GM18526 (cell line): ENCODE data around the gene SPARCL1.

Experiments
- POLR2A ChIP-seq: IDR thresholded peaks from 3 replicates; pipeline ENCODE4 v1.6.1; 2011; ENCODE audit not compliant: insufficient read length; ENCODE audit errors: extremely low read depth

SPARCL1 gene

DNA sequence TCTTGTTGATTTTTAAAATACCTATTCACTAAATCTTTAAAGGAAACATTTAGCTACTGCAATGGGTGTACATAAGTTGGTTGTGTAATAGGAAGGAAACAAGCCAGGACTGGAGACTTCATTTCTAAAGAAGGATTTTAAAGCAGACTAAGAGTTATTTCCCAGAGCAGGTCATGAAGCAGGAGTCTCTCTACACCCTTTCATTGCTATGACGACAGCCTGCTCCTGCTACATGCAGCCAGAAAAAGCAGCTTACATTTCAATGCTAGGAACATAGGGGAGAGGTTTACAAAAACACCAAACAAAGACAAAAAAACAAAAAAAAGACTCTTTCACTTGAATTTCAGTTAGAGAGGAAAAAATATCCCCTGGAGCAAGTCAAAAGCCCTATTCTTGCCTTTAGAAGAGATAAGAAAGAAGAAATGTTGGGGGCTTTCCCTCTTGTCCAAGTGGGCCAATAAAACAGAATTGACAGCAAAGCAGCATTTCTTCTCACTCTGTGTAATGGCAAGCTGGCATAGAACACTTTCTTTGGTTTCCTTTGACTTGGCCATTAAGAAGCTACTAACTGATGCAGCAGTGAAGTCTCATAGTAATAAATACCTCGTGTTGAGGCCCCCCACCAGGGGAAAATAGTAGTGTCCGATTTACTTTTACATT lies 3.4 kb downstream of the SPARCL1 start:
- no peak for TF ChIP-seq POLR2A

- no peak for TF ChIP-seq POLR2A
These were observed 4.7 kb downstream of the SPARCL1 start for GRCh38 chr4:87524456-87524855.

- TF ChIP-seq POLR2A: no peak
These were observed 5.9 kb downstream of the SPARCL1 start for GRCh38 chr4:87523307-87523706.

DNA sequence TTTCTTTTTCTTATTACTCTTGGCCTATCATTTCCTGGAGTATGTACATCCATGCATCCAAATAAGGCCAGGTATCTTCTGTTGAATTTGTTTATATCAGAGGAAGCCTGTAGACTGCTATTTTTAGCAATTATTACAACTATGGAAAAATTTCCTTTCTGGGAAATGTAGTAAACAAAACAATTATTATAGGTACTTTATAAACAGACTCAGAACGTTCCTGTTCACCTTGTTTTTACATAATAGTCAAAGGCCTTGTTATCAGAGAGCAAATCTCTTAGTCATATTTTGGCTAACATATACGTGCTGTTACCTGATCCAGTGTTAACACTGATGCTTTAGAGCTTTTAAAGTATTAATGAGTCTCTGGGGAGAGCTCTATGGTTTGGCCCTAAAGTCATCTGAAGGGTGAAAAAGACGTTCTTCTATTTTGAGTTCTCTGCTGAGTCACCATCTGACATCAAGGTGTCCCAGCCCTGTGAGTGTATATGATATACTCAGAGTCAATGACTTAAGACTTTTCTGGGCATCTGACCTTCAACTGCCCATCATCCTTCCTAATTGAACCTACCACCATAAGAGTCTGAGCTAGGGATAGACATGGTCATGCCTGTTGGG lies 7.3 kb downstream of the SPARCL1 start:
- no peak for TF ChIP-seq POLR2A

- TF ChIP-seq POLR2A: no peak
These were observed 7.9 kb downstream of the SPARCL1 start for GRCh38 chr4:87521319-87521718.

GRCh38 chr4:87517621-87518020 lies 11.6 kb downstream of the SPARCL1 start:
- no peak for TF ChIP-seq POLR2A

DNA sequence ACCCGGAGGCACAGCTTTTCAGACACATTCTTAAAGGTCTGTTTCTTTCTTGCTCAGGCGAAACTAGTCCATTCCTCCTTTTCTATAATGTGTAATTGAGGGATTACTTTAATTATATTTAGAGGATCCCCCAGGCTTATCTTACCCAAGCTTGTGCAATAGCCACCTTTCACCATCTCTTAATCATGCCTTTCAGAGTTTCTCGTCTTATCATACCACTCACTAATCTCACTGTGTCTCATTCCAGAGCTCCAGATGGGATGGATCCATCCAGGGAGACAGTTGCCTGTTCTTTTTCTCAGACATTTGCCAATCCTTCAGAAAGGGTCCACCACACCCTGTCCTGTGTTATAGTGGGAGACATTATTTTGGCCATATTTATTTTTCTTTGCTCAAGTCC lies 12.5 kb downstream of the SPARCL1 start:
- TF ChIP-seq POLR2A: no peak

GRCh38 chr4:87512400-87512799 lies 16.8 kb downstream of the SPARCL1 start:
- no peak for TF ChIP-seq POLR2A

DNA sequence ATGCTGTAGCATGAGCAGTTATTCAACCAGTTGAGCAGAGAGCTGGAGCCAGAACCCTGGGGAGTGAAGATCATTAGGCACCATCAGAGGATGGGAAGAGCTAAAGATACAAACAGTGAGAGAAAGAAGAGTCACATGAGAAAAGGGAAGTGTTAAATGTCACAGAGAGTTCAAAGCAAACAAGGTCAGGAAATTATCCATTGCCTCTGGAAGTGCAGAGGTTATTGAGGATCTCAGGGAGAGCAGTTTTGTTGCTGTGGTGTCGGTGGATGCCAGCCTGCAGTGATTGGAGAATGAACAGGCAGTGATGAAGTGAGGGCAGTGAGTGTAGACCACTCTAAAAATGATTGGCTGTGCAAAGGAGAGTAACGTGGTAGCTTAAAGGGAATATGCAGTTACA lies 17.7 kb downstream of the SPARCL1 start:
- no peak for TF ChIP-seq POLR2A

- no peak for TF ChIP-seq POLR2A
These were observed 18.4 kb downstream of the SPARCL1 start for GRCh38 chr4:87510747-87511146.

DNA sequence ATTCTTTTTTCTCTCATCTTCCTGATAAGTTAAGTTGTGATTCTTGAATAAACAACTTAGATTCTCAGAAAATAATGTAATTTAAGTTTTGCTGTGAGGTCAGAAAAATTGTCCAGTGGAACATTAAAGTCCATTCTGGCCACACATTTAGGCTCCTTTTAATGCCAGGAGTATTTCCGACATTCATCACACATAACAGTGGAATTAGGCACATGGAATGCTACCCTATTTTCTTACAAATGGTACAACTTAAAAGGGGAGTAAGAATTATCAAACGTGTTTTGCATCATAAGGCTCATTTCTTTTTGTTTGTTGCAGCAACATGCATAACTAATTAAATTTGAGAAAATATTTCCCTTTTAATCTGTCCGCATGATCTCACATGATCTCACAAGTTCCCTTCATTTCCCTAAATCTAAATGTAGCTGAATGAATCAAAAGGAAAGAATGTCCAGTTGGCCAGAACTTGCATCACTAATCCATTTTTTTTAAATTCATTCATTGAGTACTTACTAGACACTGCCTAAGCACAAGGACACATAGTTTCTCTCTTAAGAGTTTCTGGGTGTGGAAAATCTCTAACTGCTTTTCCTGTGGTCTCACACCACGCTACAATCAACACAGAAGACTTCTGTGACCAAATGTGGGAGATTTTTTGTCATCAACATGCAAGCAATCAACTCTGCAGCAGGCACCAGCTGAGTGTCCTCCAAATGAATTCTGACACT lies 22.0 kb downstream of the SPARCL1 start:
- no peak for TF ChIP-seq POLR2A

DNA sequence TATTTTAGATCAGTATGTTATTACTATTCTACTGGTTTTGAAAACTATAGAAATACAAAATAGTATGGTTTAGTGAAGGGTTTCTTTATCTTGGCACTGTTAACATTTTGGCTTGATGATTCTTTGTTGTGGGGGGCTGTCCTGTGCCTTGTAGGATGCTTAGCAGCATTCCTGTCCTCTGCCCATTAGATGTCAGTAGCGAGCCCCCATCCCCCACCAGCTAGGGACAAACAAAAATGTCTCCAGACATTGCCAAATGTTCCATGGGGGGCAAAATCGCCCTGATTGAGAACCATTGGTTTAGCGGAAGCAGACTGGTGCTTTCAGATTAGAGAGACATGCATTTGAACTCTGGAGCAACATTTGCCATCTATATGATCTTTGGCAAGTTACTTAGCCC lies 23.3 kb downstream of the SPARCL1 start:
- no peak for TF ChIP-seq POLR2A

DNA sequence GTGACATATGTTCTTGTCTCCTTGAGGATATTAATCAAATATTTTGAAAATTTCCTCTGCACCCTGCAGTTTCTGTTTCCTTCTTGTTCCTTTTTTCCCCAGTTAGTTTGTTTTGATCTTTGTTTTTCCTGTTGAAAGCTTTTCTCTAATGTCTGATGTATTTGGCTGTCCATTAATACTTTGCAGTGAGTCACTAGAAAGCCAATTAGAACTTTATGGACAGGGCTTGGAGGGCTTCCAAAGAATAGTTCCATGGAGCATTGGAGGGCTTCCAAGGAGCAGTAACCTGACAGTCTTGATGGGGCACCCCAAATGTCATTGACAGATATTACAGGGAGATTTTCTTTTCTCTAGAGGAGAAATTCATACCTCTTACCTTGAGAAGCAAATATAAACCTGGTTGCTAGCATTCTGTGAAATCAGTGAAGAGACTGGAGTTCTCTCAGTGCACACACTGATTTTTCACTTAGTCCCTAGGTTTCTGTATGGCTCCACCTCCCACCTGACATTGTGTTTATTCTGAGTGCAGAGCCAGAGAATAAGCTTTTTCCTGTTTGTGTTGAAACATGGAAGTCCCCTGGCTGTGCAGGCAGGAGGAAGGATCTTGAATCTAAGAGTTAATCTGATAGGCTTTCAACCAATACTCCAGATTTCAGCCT lies 26.5 kb downstream of the SPARCL1 start:
- TF ChIP-seq POLR2A: no peak

DNA sequence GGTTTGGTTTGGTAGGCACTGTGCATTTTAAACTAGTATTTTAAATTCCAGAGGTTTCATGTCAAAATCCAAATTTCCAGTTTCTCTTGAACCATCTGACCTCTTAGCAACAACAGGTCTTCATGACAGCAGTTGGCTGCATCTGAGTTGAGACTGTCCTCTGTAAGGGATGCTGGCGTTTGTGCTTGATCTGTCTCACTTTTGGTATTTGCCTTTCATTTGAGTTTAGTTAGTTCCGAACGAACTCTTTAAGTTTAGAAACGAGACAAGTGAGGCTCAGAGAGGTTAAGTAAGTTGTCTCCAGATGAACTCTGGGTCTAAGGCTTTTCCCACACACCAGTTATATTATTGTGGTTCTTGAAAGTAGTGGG lies 29.1 kb downstream of the SPARCL1 start:
- no peak for TF ChIP-seq POLR2A

DNA sequence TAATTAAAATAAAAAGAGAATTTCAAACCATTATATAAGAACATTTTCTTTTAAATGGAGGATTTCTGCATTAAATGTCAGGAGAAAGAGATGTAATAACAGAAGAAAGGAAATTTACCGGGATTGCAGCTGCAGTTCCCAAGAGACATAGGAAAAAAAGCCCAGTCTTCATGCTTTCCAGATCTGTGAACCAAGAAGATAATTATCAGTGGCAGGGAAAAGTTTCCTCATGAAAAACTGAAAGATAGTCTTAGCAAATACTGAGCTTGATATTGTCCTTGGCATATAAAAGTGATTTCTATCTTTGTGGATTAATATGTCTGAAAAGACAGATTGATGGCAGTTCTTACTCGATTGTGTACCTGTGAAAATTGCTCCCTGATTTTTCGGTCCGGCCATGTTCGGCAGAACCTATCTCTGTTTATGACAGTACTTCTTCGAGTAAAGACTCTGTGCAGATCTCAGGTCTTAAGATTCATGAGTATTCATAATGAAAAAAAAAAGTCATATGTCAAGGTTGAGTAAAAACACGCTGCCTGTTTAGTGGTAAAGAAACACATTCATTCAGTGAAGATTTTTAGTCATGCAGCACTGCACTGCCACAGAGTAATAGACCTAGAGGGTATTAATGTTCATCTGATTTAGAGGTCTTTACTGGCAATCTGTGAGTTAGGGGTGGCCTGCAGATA lies 29.6 kb downstream of the SPARCL1 start:
- TF ChIP-seq POLR2A: no peak
